ENCODE measurements around the gene HAPLN1. TPM values are rescaled to one million over a fixed set of nuclear protein-coding genes. Genes with fewer than 3 reads are reported as not detected.

The HAPLN1 gene
- total and polyA plus RNA-seq, 2 of the 4 experiments (the other 2 are of a cell fraction): under 0.01 to 0.07 TPM

GRCh38 chr5:83686251-83686650 lies 34.4 kb downstream of the HAPLN1 start:
- Histone ChIP-seq H3K79me1 (ENCODE audit: low read depth in 1 of 2, low read length in 2 of 2) (no peaks in the 10 kb centered on the region), H3K4me1 (ENCODE audit: control insufficient read depth, insufficient read depth, low read length) (no peaks in the 10 kb centered on the region), H3K14ac (replicated peaks; ENCODE audit: low read depth, low read length) (no peak overlapping the region), H3K4me3 (ENCODE audit: insufficient read depth, low read depth, low read length) (no peak overlapping the region), H2AFZ (replicated peaks; ENCODE audit: low read length, poor library complexity) (no peak overlapping the region), H3K27ac (ENCODE audit: insufficient read depth, low read length) (no peak overlapping the region), H2BK15ac (ENCODE audit: low read depth, low read length) (no peak overlapping the region), H2BK5ac (ENCODE audit: low read depth, low read length, poor library complexity, severe bottlenecking) (no peak overlapping the region), H4K91ac (ENCODE audit: insufficient read depth, low read depth, low read length) (no peak overlapping the region), H3K23ac (ENCODE audit: low read depth, low read length) (no peak overlapping the region), H4K8ac (ENCODE audit: low read depth in 2 of 2, low read length in 2 of 2) (no peak overlapping the region), H4K20me1 (ENCODE audit: insufficient read depth, low read length) (no peaks in the 10 kb centered on the region), H2BK120ac (ENCODE audit: low read depth, low read length) (no peak overlapping the region), H3K9me1 (ENCODE audit: insufficient read depth, low read length) (no peaks in the 10 kb centered on the region), H2AK9ac (replicated peaks; ENCODE audit: low read depth, low read length, poor library complexity) (no peak overlapping the region), H2BK20ac (ENCODE audit: low read depth, low read length) (no peak overlapping the region), H3K9me3 (ENCODE audit: control insufficient read depth, insufficient read depth, low read length) (no peaks in the 10 kb centered on the region), H3K18ac (ENCODE audit: low read depth, low read length) (no peak overlapping the region), H3K4me2 (ENCODE audit: low read depth, low read length) (no peak overlapping the region), H3K9ac (ENCODE audit: low read depth, low read length) (no peak overlapping the region), H3K27me3 (ENCODE audit: control insufficient read depth, insufficient read depth, low read length) (peaks cover 5% of the 10 kb centered on the region), H3K36me3 (ENCODE audit: control insufficient read depth, insufficient read depth, low read length) (no peaks in the 10 kb centered on the region), H4K5ac (ENCODE audit: low read depth, low read length) (no peak overlapping the region), H2AK5ac (ENCODE audit: low read depth, low read length) (no peak overlapping the region), H3K4ac (ENCODE audit: low read depth, low read length) (no peak overlapping the region), H3K56ac (ENCODE audit: extremely low read depth, insufficient read depth, low read length) (no peak overlapping the region)
- no CpG with 5 or more reads among the region's 2 CpGs for WGBS, 2 experiments (ENCODE audit: extremely low coverage in 2 of 2, insufficient read length in 1 of 2)
- ChIA-PET CTCF (no interaction called here), POLR2A (ENCODE audit: unreplicated experiment) (no interaction called here)
- no TSS peak for BruUV-seq (replicated peaks)
- TF ChIP-seq RFX5 (IDR thresholded peaks at IDR 0.05; ENCODE audit: low read depth, low read length) (no peak), RAD21 (IDR thresholded peaks at IDR 0.05; ENCODE audit: low read length) (no peak), BHLHE40 (IDR thresholded peaks at IDR 0.05; ENCODE audit: low read depth, low read length) (no peak), FOS (IDR thresholded peaks at IDR 0.05; ENCODE audit: low read depth, low read length) (no peak), MXI1 (IDR thresholded peaks at IDR 0.05; ENCODE audit: borderline replicate concordance, low read depth, low read length) (no peak), RCOR1 (IDR thresholded peaks at IDR 0.05; ENCODE audit: insufficient replicate concordance, low read length) (no peak), POLR2A (IDR thresholded peaks at IDR 0.05; ENCODE audit: low read depth, low read length) (no peak), CHD1 (IDR thresholded peaks at IDR 0.05; ENCODE audit: low read depth, low read length) (no peak), ELK1 (IDR thresholded peaks at IDR 0.05; ENCODE audit: borderline replicate concordance, low read depth, low read length) (no peak), CEBPB (IDR thresholded peaks at IDR 0.05; ENCODE audit: low read depth, low read length) (no peak), USF2 (IDR thresholded peaks at IDR 0.05; ENCODE audit: low read depth, low read length) (no peak), MAZ (IDR thresholded peaks at IDR 0.05; ENCODE audit: borderline replicate concordance, low read depth, low read length) (no peak), NFE2L2 (IDR thresholded peaks at IDR 0.05; ENCODE audit: low read depth, low read length) (no peak)
- TF ChIP-seq, protein P1, sequence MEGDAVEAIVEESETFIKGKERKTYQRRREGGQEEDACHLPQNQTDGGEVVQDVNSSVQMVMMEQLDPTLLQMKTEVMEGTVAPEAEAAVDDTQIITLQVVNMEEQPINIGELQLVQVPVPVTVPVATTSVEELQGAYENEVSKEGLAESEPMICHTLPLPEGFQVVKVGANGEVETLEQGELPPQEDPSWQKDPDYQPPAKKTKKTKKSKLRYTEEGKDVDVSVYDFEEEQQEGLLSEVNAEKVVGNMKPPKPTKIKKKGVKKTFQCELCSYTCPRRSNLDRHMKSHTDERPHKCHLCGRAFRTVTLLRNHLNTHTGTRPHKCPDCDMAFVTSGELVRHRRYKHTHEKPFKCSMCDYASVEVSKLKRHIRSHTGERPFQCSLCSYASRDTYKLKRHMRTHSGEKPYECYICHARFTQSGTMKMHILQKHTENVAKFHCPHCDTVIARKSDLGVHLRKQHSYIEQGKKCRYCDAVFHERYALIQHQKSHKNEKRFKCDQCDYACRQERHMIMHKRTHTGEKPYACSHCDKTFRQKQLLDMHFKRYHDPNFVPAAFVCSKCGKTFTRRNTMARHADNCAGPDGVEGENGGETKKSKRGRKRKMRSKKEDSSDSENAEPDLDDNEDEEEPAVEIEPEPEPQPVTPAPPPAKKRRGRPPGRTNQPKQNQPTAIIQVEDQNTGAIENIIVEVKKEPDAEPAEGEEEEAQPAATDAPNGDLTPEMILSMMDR (conservative IDR thresholded peaks at IDR 0.05; ENCODE audit: low read depth, low read length): no peak
- in situ Hi-C loops (cut with MboI; ENCODE audit: low sequenced_read_pairs) (no loop called here), dilution Hi-C loops (cut with HindIII; ENCODE audit: low sequenced_read_pairs, unreplicated experiment) (no loop called here), intact Hi-C loops (cut with micrococcal nuclease) (no loop called here)
- DNase-seq (no peak), ATAC-seq (ENCODE audit: low read depth) (no peak)
